HEK293T (cell line): Measurements from ENCODE around the gene SLC35G1.

Experiments
- FOXA1 ChIP-seq: fragments of 450-650 bp; IDR thresholded peaks from 2 replicates; pipeline ENCODE4 v1.6.1; 2016; ENCODE audit warnings: mild to moderate bottlenecking
- ZNF384 ChIP-seq: fragments of 450-650 bp; IDR thresholded peaks from 2 replicates; pipeline ENCODE4 v1.6.1; 2016

- no peak for TF ChIP-seq ZNF384
- TF ChIP-seq FOXA1, result no peak
These were observed 17.4 kb upstream of the SLC35G1 start for GRCh38 chr10:93876381-93876780.
